Peyer's patch (tissue), 4 donors: ENCODE measurements around the gene SSTR3.

ENCODE experiments used
- CTCF ChIP-seq, 6 experiments: fragments of 450-650 bp in 4 of 6; fragments of 200-600 bp in 2 of 6; sonication (generic) in 1 of 6; IDR thresholded peaks; one replicate each; pipeline ENCODE4 v1.5.1; 2017 to 2019; ENCODE audit warnings: antibody characterized with exemption in 6 of 6, mild to moderate bottlenecking in 3 of 6, moderate library complexity in 1 of 6
- POLR2A ChIP-seq, 2 donors: fragments of 450-650 bp; IDR thresholded peaks; one replicate each; pipeline ENCODE4 v1.5.1; 2017; ENCODE audit warnings: antibody characterized with exemption in 2 of 2, mild to moderate bottlenecking in 2 of 2, moderate library complexity in 2 of 2

GRCh38 chr22:37221424-37222333 lies 9.4 kb upstream of the SSTR3 start:
- TF ChIP-seq CTCF (IDR thresholded peaks at IDR 0.05): no peak
- TF ChIP-seq POLR2A (IDR thresholded peaks at IDR 0.05): no peak
